PC-3 (cell line): Measurements from ENCODE around the gene HOXB2. TPM values are rescaled to one million over a fixed set of nuclear protein-coding genes. Genes with fewer than 3 reads are reported as not detected.

Source experiments
- ATAC-seq: fragments of 200-7000 bp; cut with Tn5 transposase; 2 replicates; pipeline ENCODE4 v1.9.1; 2020; ENCODE audit warnings: mild to moderate bottlenecking, moderate library complexity
- BruUV-seq: library from RNA; stranded (reverse); fragments of 400-500 nt; replicated peaks from 2 replicates; lab custom pipeline; 2021; lab: Mats Ljungman, UMichigan
- CTCF ChIA-PET: fragments of 300-600 bp; sonication (Branson Sonifier 250); formaldehyde crosslinking; loops from one replicate; lab custom pipeline; 2022; ENCODE audit warnings: antibody characterized with exemption; lab: Charles Lee
- POLR2A ChIA-PET: fragments of 300-600 bp; sonication (Branson Sonifier 250); formaldehyde crosslinking; loops from one replicate; lab custom pipeline; 2022; ENCODE audit warnings: antibody characterized with exemption; ENCODE audit not compliant: unreplicated experiment; lab: Charles Lee
- DNase-seq: peaks from one replicate; pipeline ENCODE4 v3.0.0-alpha.2; 2015
- H2AFZ ChIP-seq: fragments of 300-600 bp; sonication (generic); 2 replicates; pipeline ENCODE4 v1.6.0; 2016; ENCODE audit warnings: antibody characterized with exemption, low read length
- H3F3A ChIP-seq: fragments of 300-600 bp; sonication (generic); one replicate; pipeline ENCODE4 v1.6.0; 2017; ENCODE audit warnings: antibody characterized with exemption, low read length, control low read depth, mild to moderate bottlenecking; ENCODE audit not compliant: unreplicated experiment
- H3K27ac ChIP-seq: fragments of 300-600 bp; sonication (generic); 2 replicates; pipeline ENCODE4 v1.5.1; 2016; ENCODE audit warnings: mild to moderate bottlenecking, low read length
- H3K27me3 ChIP-seq: fragments of 300-600 bp; sonication (generic); 2 replicates; pipeline ENCODE4 v1.6.1; 2016; ENCODE audit warnings: low read length, mixed read lengths
- H3K36me3 ChIP-seq: fragments of 300-600 bp; sonication (generic); 2 replicates; pipeline ENCODE4 v1.6.1; 2016; ENCODE audit warnings: low read depth, mixed run types, low read length, mixed read lengths
- H3K4me1 ChIP-seq: fragments of 300-600 bp; sonication (generic); 2 replicates; pipeline ENCODE4 v1.5.1; 2016; ENCODE audit warnings: low read length; ENCODE audit not compliant: insufficient read depth
- H3K4me2 ChIP-seq: fragments of 300-600 bp; sonication (generic); 2 replicates; pipeline ENCODE4 v1.6.0; 2016; ENCODE audit warnings: low read length
- H3K4me3 ChIP-seq: fragments of 300-600 bp; sonication (generic); 2 replicates; pipeline ENCODE4 v1.5.1; 2016; ENCODE audit warnings: mild to moderate bottlenecking, low read length, mixed read lengths
- H3K79me2 ChIP-seq: fragments of 300-600 bp; sonication (generic); 2 replicates; pipeline ENCODE4 v1.6.1; 2017; ENCODE audit warnings: low read length, mixed read lengths
- H3K9ac ChIP-seq: fragments of 300-600 bp; sonication (generic); 2 replicates; pipeline ENCODE4 v1.6.0; 2016; ENCODE audit warnings: mild to moderate bottlenecking, low read length
- H3K9me2 ChIP-seq: fragments of 300-600 bp; sonication (generic); replicated peaks from 2 replicates; pipeline ENCODE4 v1.6.1; 2016; ENCODE audit warnings: mixed run types, low read length, mixed read lengths
- H3K9me3 ChIP-seq: fragments of 300-600 bp; sonication (generic); 2 replicates; pipeline ENCODE4 v1.6.1; 2016; ENCODE audit warnings: low read length, mixed read lengths
- H4K20me1 ChIP-seq: fragments of 300-600 bp; sonication (generic); 2 replicates; pipeline ENCODE4 v1.6.1; 2016; ENCODE audit warnings: low read length, mixed read lengths
- CTCF ChIP-seq: fragments of 300-600 bp; sonication (generic); conservative IDR thresholded peaks from 2 replicates; pipeline ENCODE4 v1.5.1; 2017; ENCODE audit warnings: antibody characterized with exemption, low read depth, mild to moderate bottlenecking, low read length
- EZH2 ChIP-seq: fragments of 300-600 bp; sonication (generic); IDR thresholded peaks from one replicate; pipeline ENCODE4 v1.6.1; 2017; ENCODE audit warnings: antibody characterized with exemption, mild to moderate bottlenecking, low read length; ENCODE audit not compliant: unreplicated experiment
- EZH2phosphoT487 ChIP-seq: fragments of 300-600 bp; sonication (generic); IDR thresholded peaks from 2 replicates; pipeline ENCODE4 v1.6.1; 2018; ENCODE audit warnings: mild to moderate bottlenecking, antibody characterized with exemption, low read length, borderline replicate concordance
- intact Hi-C: fragments of 100-400 bp; cut with micrococcal nuclease; formaldehyde crosslinking; loops from 2 replicates; pipeline ENCODE4 v1.9.0; 2023
- total RNA-seq: library from RNA; depleted of rRNA; stranded (reverse); fragments of >200 nt; gene quantifications from 2 replicates; pipeline ENCODE4 v1.2.3, GENCODE V29; 2014

Gene HOXB2
- total RNA-seq, 1 experiment from 2014 or later, result 1.1 TPM

GRCh38 chr17:48559840-48560817, 15.2 kb upstream of the HOXB2 start:
- no peak for TF ChIP-seq CTCF
- no peak for TF ChIP-seq EZH2
- TF ChIP-seq EZH2phosphoT487, result no peak
- peaks cover 19% of the 10 kb centered on the region for H3K4me1 ChIP-seq
- no peaks in the 10 kb centered on the region for H4K20me1 ChIP-seq
- H3K4me3 ChIP-seq, result no peak overlapping the region
- no peak overlapping the region for H3K4me2 ChIP-seq
- no peaks in the 10 kb centered on the region for H3K9me3 ChIP-seq
- H3K27me3 ChIP-seq, result no peaks in the 10 kb centered on the region
- no peak for ATAC-seq
- H3K27ac ChIP-seq, result no peak overlapping the region
- intact Hi-C loops, result loop anchor here (5.0 kb wide), 1 partner anchor 63 kb away; no protein-coding TSS in a partner anchor
- POLR2A ChIA-PET, result no interaction called here
- no peaks in the 10 kb centered on the region for H3K79me2 ChIP-seq
- no peaks in the 10 kb centered on the region for H3F3A ChIP-seq
- no TSS peak for BruUV-seq
- CTCF ChIA-PET, result no interaction called here
- H3K9me2 ChIP-seq, result no peaks in the 10 kb centered on the region
- no peak overlapping the region for H3K9ac ChIP-seq
- H2AFZ ChIP-seq, result no peak overlapping the region
- no peak for DNase-seq
- no peaks in the 10 kb centered on the region for H3K36me3 ChIP-seq

DNA sequence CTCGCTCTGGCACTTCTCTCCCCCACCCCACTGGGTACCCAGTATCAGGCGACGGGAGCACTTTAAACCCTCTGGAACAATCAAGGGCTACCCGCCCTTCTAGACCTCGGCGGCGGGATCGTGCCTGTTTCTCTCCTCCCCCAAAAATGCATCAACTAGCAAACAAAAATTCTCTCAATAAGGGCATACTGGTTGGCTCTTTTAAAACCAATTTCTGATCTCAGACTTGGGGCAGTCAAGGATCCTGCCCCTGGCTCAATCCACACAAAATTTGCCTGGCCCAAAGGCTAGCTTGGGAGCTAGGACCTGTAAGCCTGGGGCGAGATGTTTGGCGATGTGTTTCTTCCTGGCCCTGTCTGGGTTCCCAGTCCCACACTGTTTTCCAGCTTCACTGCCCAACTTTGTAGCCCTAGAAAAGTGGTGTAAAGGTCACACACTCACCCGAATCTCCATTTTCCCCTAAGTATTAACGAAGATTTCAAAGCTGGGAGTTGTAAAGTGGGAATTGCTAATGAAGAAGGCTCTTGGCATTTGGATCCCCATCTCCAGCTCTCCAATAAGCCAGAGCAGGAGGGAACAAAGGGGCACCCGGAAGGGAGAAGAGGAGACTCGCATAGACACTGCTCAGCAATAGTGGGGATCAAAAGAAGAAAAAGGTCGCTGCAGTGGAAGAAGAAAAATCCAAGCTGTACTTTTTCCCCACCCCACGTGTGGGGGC, 14.4 kb upstream of the HOXB2 start:
- Histone ChIP-seq H3K9me2 (no peaks in the 10 kb centered on the region), H3K27ac (no peak overlapping the region), H3K27me3 (no peaks in the 10 kb centered on the region), H3K36me3 (no peaks in the 10 kb centered on the region), H3K4me3 (no peak overlapping the region), H4K20me1 (no peaks in the 10 kb centered on the region), H3K9ac (no peak overlapping the region), H3K79me2 (no peaks in the 10 kb centered on the region; the same call in 1 of the 2 replicates), H3K9me3 (no peaks in the 10 kb centered on the region), H3K4me1 (peaks cover 25% of the 10 kb centered on the region), H2AFZ (no peak overlapping the region), H3K4me2 (no peak overlapping the region), H3F3A (no peaks in the 10 kb centered on the region)
- intact Hi-C loops, result loop anchor here (5.0 kb wide), 1 partner anchor 62 kb away; no protein-coding TSS in a partner anchor
- ATAC-seq (no peak), DNase-seq (no peak)
- ChIA-PET POLR2A (no interaction called here), CTCF (no interaction called here)
- no TSS peak for BruUV-seq
- TF ChIP-seq EZH2, result no peak
- TF ChIP-seq EZH2phosphoT487, result no peak
- TF ChIP-seq CTCF, result no peak
